ENCODE data around the gene PICALM.
"Not testable (repeated sequence)": the region's sequence is repeated elsewhere in the genome, so short reads cannot be mapped to it uniquely, and the experiment has no call there.

The PICALM gene

DNA sequence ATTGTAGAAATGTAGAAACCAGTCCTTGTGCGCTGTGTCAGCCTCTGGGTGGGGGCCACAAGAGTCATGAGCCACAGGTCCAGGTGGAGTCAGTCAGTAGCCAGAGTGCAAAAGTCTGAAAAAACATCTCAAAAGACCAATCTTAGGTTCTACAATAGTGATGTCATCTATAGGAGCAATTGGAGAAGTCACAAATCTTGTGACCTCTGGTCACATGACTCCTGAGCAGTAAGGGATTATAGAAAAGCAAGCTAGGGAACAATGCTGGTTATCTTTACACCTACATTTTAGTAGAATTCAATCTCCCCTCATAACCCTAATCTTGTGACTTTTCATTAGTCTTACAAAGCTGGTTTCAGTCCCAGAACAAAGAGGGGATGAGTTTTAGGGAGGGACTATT is 131.0 kb downstream of the PICALM start:
- no peak for DNase-seq (ENCODE audit: low read depth)

DNA sequence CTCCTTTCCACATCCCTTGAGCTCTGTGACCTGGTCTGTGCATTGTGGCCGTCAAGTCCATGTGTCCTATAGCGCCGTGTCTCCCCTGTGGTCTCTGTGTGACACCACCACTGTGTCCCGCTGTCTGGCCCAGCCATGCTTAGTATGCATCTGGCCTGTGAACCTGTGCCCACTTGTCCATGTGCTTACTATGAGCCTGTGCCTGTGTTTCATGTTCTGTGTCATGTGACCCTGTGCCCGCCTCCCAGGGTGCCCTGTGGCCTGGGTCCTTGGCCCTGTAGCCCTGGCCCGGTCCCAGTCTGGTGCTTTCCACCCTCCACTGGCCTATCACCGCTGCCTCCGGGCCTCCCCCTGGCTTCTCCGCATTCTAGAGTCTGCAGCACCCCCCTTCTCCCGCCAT is 133.1 kb downstream of the PICALM start:
- DNase-seq (ENCODE audit: low read depth), result no peak

DNA sequence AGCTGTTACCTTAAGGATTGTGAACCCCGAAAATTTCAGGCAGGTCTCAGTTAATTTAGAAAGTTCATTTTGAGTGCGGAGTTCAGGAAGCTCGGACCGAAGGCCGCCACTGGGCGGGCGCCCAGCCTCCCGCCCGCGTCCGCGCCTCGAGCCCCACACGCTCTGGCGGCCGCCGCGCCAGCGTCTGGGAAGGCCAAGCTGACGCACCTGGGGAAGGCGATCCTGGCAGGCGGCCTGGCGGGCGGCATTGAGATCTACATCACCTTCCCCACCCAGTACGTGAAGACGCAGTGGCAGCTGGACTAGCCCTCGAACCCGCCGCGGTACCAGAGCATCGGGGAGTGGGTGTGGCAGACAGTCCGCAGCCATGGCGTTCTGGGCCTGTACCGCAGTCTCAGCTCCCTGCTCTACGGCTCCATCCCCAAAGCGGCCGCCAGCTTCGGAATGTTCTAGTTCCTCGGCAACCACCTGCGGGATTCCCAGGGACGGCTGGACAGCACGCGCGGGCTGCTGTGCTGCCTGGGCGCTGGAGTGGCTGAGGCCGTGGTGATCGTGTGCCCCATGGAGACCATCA is 134.2 kb downstream of the PICALM start:
- no peak for DNase-seq (ENCODE audit: low read depth)

DNA sequence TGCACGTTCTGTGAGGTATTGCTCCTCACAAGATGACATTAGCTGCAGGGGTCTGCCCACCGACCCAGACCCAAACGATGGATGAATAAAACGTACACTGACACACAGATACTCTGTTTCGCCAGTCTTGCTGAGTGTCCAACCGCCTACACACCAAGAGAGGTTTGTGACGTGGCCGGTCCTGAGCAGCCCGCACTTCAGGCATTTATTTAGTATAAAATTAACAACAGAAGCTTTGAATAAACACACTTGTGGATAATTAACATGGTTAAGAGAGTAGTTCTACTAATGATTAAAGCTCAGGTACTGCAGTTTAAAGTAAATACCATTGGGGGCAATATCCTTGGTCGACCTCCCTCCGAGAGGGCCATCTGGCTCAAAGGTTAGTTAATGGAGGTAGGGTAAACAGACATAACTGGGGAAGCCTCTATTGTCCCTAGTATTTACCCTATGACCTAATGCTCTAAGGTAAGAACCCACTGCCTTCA is 138.0 kb downstream of the PICALM start:
- no peak for DNase-seq (ENCODE audit: low read depth)

DNA sequence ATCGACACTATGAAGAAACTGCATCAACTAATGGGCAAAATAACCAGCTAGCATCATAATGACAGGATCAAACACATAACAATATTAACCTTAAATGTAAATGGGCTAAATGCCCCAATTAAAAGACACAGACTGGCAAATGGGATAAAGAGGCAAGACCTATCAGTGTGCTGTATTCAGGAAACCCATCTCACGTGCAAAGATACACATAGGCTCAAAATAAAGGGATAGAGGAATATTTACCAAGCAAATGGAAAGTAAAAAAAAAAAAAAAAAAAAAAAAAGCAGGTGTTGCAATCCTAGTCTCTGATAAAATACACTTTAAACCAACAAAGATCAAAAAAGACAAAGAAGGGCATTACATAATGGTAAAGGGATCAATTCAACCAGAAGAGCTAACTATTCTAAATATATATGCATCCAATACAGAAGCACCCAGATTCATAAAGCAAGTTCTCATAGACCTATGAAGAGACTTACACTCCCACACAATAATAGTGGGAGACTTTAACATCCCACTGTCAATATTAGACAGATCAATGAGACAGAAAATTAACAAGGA is 142.2 kb downstream of the PICALM start:
- not testable (repeated sequence) for DNase-seq (ENCODE audit: low read depth)

DNA sequence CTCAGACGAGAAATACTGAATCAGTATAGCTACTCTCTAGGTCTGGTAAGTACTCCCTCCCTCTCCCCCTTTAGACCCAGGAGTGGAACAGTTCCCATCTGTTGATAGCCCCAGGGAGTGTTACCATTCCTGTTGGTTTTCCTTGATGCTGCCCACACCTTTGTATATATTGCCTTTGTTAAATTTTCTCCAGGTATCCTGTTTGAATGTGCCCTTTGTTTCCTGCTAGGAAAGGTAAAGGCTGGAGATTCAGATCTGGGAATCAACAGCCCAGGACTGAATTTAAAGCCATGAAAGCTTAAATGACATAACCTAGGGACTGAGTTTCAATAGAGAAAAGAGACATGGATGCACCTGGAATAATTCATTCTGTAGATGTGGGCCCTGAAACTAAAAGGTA is 145.4 kb downstream of the PICALM start:
- no peak for DNase-seq (ENCODE audit: low read depth)

DNA sequence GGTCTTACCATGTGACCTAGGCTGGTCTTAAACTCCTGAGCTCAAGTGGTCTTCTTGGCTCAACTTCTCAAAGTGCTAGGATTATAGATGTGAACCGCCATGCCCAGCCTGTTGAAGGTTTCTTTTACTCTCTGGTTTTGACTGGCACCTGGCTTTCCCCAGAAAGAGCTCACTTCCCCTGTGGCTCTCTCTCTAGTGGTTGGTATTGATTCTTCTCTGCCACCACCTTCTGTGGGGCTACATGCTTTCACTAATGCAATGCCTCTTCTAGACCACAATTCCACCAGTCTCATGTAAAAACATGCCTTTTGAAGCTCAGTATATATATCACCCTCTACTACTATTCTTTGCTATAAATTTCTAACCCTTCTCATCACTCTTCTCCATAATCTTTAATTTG is 146.5 kb downstream of the PICALM start:
- no peak for DNase-seq (ENCODE audit: low read depth)

DNA sequence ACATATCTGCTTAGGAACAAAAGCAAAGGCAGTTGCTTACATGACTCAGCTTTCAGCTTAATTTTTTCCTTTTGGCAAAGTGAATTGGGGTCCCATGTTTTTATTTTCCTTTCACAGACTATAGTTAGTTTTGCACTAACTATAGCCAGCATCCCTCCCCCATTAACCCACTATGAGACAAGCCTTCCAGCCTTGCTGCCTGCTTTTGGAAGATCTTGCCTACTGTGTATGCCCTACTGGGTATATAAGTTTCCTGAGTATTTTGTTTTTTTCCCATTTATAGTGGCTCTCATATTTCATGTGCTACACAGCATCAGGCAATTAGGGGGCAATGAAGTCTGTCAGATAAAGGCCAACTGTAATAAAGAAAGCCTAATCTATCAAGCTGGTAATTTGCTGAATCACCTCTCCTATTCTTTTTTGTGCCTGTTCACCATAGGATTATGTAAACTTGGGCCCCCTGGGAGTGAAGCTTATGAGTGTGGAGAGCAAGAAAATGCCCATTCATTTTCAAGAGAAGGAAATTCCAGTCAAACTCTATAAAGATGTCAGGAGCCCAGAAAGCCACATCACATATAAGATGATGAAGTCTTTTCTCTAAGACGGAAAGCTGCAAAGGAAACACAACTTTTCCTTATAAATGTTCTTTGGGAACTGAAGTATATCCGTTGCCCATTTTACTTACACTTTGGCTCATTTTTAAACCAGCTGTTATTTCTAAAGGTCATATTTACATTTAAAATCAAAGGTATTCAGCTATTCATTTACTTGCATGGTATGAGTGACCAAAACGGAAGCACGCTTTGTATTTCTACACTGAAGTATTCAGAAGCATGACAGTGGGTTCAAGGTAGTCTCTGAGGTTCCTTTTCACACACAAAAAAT is 149.7 kb downstream of the PICALM start:
- DNase-seq (ENCODE audit: low read depth), result no peak

DNA sequence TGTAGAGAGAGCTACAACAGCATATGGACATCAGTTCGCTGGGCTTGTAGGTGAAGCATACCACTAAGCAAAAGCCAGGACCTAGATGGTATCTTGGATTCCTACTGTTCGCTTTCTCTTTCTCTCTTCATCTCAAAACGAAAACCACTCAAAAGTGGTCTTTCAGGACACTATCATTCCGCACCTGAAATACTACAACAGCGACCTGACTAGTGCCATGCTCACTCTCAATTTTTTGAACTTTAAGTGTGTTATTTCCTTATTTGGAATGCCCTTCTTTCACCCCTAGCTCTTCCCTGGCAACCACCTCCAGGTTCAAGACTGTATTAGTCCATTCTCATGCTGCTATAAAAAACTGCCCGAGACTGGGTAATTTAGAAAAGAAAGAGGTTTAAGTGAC is 154.5 kb downstream of the PICALM start:
- DNase-seq (ENCODE audit: low read depth), result no peak

DNA sequence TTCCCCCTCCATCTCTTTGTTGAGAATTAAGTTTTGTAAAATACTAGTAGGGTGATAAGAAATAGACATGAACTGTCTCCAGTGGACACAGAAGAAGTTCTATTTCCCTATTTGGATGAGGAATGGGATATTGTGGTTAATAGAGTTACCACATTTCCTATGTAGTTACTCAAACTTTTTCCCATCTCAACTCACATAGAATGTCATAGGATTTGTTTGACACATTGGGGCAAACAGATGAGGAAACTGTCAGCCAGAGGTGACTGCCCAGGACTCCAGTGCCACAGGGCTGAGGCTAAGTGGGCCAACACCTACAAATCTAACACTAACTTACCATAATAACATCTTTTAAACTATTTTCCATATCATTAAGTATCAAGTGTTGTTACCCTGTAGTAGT is 155.4 kb downstream of the PICALM start:
- DNase-seq (ENCODE audit: low read depth), result no peak

DNA sequence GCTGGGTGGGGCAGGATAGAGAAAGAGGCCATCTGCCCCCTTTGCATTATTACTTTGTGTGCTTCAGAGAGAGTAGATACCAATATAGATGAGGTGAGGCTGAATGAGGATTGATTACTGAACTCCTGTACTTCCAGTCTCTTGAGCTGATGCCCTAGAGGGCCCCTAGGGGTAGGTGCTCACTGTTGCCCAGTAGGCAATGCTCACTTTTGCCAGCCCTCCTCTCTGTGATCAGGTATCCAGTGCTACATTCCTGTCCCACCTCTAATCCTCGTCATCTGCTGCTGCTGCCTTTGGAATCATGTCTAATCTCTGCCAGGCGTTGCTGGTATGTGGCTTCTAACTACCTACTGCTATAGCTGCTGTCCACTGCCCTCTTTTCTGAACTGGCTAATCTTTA is 156.5 kb downstream of the PICALM start:
- no peak for DNase-seq (ENCODE audit: low read depth)

Measured in T-helper 22 cell (primary cell).